IgD-negative memory B cell (primary cell): ENCODE results near the gene FAM156A. TPM values are rescaled to one million over a fixed set of nuclear protein-coding genes. Genes with fewer than 3 reads are reported as not detected.
"Not testable (repeated sequence)": the region's sequence is repeated elsewhere in the genome, so short reads cannot be mapped to it uniquely, and the experiment has no call there.

Experiments
- H3K27ac Mint-ChIP-seq, 3 donors: one replicate each; pipeline ENCODE4 v1.8.0; 2020 to 2022; ENCODE audit warnings: mild to moderate bottlenecking in 3 of 3, mixed read lengths in 3 of 3, moderate library complexity in 1 of 3
- H3K27me3 Mint-ChIP-seq: one replicate; pipeline ENCODE4 v1.8.0; 2021; ENCODE audit warnings: mixed read lengths
- H3K36me3 Mint-ChIP-seq: one replicate; pipeline ENCODE4 v1.8.0; 2020; ENCODE audit warnings: mild to moderate bottlenecking, mixed read lengths
- H3K4me1 Mint-ChIP-seq, 3 donors: one replicate each; pipeline ENCODE4 v1.8.0; 2020 to 2022; ENCODE audit warnings: mixed read lengths in 3 of 3, mild to moderate bottlenecking in 1 of 3
- H3K4me3 Mint-ChIP-seq, 4 donors: one replicate each; pipeline ENCODE4 v1.8.0; 2020 to 2022; ENCODE audit warnings: mild to moderate bottlenecking in 4 of 4, mixed read lengths in 4 of 4, moderate library complexity in 3 of 4
- H3K9me3 Mint-ChIP-seq, 3 donors: one replicate each; pipeline ENCODE4 v1.8.0; 2020 to 2021; ENCODE audit warnings: mixed read lengths in 3 of 3, mild to moderate bottlenecking in 1 of 3
- polyA plus RNA-seq: library from polyadenylated mRNA; unstranded; fragments of 300-500 nt; fragmentation: Illumina TruSeq; gene quantifications from one replicate; pipeline ENCODE4 v1.2.3, GENCODE V29; 2021

The FAM156A gene
- polyA plus RNA-seq, 1 donor from 2014 or later = 3.8 TPM

DNA sequence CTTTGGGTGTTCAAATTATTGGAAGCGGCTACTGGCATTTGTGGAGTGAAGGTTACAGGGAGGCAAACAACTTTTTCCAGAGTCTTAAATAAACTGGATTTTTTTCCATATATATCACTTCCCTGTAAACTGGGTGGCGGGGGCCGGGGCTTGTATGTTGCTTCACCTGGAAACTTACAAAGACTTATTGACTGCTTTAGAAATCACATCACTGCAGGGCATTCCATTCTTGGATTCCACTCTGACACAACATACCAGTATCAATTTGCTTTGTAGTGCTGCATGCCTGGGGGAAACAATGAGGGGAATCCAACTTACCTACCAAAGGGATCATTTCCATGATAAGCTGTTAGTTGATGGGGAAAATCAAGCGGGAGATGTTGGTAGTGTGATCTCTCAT, 21.7 kb upstream of the FAM156A start:
- Mint-ChIP-seq H3K27me3 (peaks cover 4% of the 10 kb centered on the region), H3K4me3 (no peak overlapping the region), H3K27ac (no peak overlapping the region), H3K9me3 (no peaks in the 10 kb centered on the region), H3K4me1 (peaks cover 0 to 3% (median 0%) of the 10 kb centered on the region in 3 donors), H3K36me3 (no peaks in the 10 kb centered on the region)

DNA sequence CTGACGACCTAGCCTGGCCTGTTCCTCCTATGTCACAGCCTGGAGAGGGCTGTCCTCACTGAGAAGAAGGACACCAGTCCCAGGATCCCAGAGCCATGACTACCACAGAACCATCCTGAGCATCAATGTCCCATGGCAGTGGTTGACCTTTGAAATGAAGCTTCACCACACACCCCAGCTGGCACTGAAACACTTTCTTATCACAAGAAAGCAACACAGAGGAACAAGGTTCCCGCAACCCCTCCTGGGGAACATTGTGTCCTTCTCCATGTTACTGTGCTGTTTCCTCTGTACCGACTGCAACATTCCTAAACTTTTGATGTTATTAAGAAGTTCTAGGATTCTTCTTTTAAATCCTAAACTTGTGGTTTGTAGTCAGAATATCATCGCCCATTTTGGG, 21.2 kb upstream of the FAM156A start:
- Mint-ChIP-seq H3K27ac (no peak overlapping the region), H3K36me3 (no peaks in the 10 kb centered on the region), H3K4me1 (peaks cover 0 to 2% (median 0%) of the 10 kb centered on the region in 3 donors)

DNA sequence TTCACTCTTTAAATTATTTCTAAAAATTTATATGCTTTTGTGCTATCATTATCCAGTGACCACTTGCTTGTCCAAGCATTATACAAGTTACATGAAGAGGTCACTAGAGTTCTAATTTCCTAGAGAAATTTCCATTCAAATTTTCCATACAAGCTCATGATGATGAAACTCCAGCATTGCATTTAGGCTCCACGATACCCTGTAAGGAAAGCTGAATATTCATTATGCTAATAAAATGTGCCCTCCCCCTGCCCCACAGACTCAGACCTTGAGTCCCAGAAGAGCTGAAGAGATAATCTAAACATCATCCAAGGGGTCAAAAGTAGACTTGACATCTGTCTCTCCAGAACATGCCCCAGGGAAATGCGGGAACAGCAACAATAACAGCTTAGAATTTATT, 19.6 kb upstream of the FAM156A start:
- H3K4me3 Mint-ChIP-seq = no peak overlapping the region
- no peak overlapping the region for H3K27ac Mint-ChIP-seq
- no peaks in the 10 kb centered on the region for H3K9me3 Mint-ChIP-seq
- H3K36me3 Mint-ChIP-seq = no peaks in the 10 kb centered on the region
- H3K4me1 Mint-ChIP-seq = peaks cover 0 to 2% (median 0%) of the 10 kb centered on the region in 3 donors
- peaks cover 4% of the 10 kb centered on the region for H3K27me3 Mint-ChIP-seq

More for the DNA sequence above, 21.2 kb upstream of the FAM156A start:
- Mint-ChIP-seq H3K9me3 (no peaks in the 10 kb centered on the region), H3K27me3 (peaks cover 4% of the 10 kb centered on the region), H3K4me3 (no peak overlapping the region)

DNA sequence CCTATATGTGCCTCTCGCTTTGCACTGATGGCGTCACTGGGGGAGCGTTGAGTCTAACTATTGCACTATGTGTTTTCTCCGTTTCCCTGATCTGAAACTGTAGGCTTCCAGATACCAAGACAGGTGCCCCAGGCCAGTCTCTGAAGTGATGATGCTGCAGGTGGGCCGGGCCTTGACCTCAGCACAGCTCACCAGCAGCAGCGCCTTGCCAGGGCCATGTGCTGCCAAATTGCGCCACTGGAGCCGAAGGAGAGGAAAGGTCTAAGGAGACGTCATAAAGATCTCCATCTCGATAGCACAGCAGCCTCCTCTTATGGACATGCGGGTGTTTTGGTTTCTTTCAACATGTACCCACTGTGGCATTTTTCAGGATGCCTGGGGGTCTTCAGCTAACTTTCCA, 17.3 kb upstream of the FAM156A start:
- H3K9me3 Mint-ChIP-seq, H3K4me3 Mint-ChIP-seq, H3K4me1 Mint-ChIP-seq, H3K27me3 Mint-ChIP-seq, H3K27ac Mint-ChIP-seq, H3K36me3 Mint-ChIP-seq: not testable (repeated sequence)

DNA sequence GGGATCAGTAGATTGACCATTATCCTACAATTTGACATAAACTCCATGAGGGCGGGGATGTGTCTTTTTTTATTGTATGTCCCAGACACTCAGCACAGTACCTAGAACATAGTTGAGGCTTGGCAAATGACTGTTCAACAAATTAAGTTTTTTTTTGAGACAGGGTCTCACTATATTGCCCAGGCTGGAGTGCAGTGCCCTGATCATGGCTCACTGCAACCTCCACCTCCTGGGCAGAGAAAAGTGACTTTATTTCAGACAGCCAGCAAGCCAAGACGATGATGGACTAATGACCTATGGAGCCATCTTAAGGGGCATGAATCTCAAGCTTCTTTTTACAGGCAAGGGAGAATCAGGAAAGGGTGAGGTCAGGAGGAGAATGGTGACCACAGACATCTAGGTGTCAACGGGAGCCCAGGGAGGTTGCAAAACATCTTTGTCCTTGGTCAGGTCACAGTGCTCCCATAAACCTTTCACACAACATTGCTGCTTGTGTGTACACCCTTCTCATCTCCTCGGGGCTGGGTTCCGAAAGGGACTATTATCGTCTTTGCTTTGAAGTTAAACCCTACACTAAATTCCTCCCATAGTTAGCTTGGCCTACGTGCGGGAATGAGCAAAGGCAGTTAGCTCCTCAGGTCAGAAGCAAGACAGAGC, 16.1 kb upstream of the FAM156A start:
- H3K36me3 Mint-ChIP-seq, H3K27me3 Mint-ChIP-seq, H3K27ac Mint-ChIP-seq, H3K4me1 Mint-ChIP-seq, H3K4me3 Mint-ChIP-seq, H3K9me3 Mint-ChIP-seq: not testable (repeated sequence)

DNA sequence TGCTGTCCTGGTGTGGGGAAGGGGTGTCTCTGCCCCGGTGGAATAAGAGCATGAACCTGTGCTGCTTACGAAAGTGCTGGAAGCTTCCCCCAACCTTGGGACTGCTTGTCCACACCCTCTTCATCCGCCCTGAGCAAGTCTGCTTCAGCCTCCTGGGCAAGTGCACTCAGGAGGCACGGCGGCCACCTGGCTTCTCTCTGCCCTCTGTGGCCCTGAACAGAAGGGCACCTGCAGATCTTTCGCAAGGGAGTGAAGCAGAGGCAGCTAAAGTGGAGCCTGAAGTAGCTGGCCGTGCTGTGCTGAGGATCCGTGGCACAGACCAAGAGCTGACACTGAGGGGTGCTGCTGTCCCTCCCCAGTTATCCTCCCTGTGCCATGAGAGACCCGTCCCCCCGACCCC, 9.6 kb upstream of the FAM156A start:
- not testable (repeated sequence) for H3K27me3 Mint-ChIP-seq, H3K4me3 Mint-ChIP-seq, H3K36me3 Mint-ChIP-seq, H3K9me3 Mint-ChIP-seq, H3K27ac Mint-ChIP-seq, H3K4me1 Mint-ChIP-seq

DNA sequence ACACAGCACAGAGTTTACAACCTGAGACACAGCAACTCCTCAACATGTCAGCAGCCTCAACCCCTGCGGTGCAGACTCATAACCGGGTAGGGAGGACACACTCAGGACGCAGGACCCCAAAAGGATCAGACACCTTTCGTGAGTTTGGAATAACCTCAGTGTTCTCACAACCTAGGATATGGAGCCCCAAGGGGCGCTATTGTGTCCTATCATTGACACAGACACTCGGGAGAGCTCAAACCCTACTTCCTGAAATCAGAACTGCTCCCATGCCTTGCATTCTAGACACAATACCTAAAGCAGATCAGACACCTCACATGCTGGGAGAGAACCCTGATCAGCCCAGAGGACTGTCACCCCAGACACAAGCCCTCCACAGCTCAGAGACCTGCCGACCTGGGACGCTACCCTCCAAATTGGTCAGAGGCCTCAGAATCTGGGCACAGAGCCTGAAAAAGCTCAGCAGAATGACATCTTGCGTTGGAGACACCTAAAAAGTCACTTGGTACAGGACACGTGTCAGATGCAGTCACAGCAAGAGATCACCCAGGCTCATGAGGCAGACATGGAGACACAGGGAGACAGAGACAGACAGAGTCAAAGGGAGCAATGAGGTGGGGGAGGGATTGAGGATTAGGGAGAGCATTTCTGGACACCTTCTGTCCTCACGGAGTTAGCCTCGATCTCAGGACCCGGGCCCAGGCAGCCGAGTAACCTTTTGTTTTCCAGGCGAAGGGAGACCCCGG, 8.8 kb upstream of the FAM156A start:
- H3K4me3 Mint-ChIP-seq, H3K9me3 Mint-ChIP-seq, H3K27ac Mint-ChIP-seq, H3K36me3 Mint-ChIP-seq, H3K4me1 Mint-ChIP-seq, H3K27me3 Mint-ChIP-seq: not testable (repeated sequence)

DNA sequence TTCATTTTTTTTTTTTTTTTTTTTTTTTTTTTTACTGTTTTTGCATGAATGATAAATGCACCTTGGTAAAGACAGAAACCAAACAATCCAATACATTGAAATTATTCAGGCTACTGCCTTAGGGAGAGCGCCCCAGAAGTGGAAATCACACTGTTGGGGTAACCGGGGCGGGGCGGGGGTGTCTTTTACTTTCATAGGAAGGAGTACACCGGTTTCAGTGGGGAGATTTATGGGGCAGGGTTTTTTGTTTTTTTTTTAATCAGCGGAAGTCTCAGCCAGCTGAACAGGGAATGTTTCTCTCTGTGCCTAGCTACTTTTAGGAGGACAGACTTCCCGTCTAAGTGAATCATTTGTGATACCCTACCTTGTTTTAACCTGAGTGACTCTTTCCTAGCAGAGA, 643 bp upstream of the FAM156A start:
- not testable (repeated sequence) for H3K36me3 Mint-ChIP-seq, H3K4me1 Mint-ChIP-seq, H3K9me3 Mint-ChIP-seq, H3K4me3 Mint-ChIP-seq, H3K27me3 Mint-ChIP-seq, H3K27ac Mint-ChIP-seq

DNA sequence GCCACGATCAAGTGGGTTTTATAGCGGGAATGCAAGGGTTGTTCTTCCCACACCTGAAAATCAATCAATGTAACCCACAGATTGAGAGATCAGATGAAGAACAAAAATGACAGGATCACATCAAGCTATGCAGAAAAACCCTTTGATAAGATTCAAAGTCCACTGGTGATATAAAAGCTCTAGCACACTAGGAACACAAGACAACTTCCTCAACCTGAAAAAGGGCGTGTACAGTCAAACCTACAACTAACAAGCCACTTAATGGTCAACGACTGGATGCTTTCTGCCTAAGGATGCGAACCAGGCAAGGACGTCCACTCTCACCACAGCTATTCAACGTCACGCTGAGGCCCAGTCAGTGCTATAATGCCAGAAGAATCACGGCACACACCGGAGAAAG, 8.4 kb downstream of the FAM156A start:
- H3K9me3 Mint-ChIP-seq, H3K4me1 Mint-ChIP-seq, H3K27me3 Mint-ChIP-seq, H3K27ac Mint-ChIP-seq, H3K4me3 Mint-ChIP-seq, H3K36me3 Mint-ChIP-seq: not testable (repeated sequence)

DNA sequence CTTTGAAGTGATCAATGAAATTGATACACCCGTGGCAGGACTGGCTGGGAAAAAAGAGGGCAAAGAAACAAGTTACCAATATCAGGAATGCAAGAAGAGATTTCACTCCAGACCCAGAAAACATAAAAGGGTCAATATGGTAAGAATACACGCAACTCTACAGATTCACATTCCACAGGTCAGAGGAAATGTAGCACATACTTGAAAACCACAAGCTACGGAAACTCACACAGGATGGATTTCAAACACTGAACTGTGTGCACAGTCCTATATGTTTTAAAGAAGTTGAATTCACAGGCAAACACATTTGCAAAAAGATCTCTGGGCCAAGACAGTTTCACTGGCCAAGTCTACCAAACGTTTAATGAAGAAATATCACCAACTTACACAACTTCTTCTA, 9.0 kb downstream of the FAM156A start:
- H3K4me1 Mint-ChIP-seq, H3K9me3 Mint-ChIP-seq, H3K27me3 Mint-ChIP-seq, H3K4me3 Mint-ChIP-seq, H3K27ac Mint-ChIP-seq, H3K36me3 Mint-ChIP-seq: not testable (repeated sequence)

DNA sequence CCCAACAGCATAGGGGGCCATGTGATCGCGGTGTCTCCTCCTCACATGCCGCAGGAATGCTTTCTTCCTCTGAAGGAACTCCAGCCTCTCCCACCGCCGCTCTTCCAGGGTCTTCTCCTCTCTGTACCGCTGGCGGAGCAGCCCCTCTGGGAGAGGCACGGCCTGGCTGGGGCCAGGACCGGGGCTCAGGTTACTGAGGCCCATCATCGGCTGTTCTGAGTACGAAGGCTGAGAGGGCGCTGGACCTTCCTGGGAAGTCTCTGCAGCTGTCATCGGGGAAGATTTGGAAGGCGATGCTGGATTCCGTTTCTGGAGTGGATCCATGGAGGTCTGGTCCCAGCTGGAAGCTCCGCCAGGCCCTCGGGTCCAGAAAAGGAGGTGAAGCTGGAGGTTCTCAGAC, 10.1 kb downstream of the FAM156A start:
- not testable (repeated sequence) for H3K27me3 Mint-ChIP-seq

DNA sequence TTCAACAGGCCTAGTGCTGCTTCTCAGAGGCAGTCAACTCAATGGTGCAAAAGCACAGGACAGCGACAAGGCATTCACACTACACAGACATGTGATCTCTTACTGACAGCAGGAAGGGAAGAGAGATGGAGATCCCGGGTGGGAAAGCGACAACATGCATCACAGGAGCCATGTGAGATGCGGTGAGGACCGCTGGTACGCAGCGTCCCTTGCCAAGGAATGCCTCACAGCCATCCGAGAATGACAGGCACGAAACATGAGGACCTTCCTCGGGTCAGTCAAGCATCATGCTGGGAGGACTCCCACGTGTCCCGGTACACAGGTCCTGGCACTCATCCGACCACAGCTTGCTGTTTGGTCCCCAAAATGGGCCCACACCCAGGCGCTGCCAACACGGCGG, 10.8 kb downstream of the FAM156A start:
- not testable (repeated sequence) for H3K4me3 Mint-ChIP-seq, H3K4me1 Mint-ChIP-seq, H3K36me3 Mint-ChIP-seq, H3K9me3 Mint-ChIP-seq, H3K27me3 Mint-ChIP-seq, H3K27ac Mint-ChIP-seq

More for the DNA sequence above, 10.1 kb downstream of the FAM156A start:
- not testable (repeated sequence) for H3K36me3 Mint-ChIP-seq, H3K27ac Mint-ChIP-seq, H3K4me3 Mint-ChIP-seq, H3K4me1 Mint-ChIP-seq, H3K9me3 Mint-ChIP-seq

DNA sequence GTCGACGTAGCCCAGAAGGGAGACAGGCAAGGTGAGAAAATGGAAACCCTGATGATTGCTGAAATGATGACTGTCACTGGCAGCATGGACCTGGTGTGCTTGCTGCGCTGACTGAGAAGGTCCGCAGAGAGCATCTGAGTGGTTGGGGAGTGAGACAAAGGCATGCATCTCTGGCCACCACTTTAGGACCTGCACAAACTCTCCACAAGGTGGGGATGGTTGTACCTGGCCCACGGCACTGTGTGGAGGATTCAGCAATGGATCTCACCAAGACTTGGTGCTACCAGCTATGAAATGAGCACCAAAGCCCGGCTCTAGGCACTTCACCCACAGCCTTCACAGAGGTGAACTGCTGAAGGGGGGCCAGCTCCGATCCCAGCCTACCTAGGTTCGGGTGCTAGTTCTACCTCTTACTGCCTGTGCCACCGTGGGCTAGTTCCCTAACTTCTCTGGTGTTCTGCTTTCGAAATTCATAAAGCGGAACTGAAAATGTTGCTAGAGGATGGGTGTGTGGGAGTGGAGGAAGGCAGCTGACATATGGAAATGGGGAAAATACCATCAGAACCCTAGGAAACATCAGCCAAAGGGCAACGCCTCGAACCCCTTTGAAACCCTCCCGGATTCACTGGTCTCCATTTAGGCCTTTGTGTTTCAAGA, 12.4 kb downstream of the FAM156A start:
- not testable (repeated sequence) for H3K9me3 Mint-ChIP-seq, H3K27me3 Mint-ChIP-seq, H3K36me3 Mint-ChIP-seq, H3K4me1 Mint-ChIP-seq, H3K27ac Mint-ChIP-seq, H3K4me3 Mint-ChIP-seq

DNA sequence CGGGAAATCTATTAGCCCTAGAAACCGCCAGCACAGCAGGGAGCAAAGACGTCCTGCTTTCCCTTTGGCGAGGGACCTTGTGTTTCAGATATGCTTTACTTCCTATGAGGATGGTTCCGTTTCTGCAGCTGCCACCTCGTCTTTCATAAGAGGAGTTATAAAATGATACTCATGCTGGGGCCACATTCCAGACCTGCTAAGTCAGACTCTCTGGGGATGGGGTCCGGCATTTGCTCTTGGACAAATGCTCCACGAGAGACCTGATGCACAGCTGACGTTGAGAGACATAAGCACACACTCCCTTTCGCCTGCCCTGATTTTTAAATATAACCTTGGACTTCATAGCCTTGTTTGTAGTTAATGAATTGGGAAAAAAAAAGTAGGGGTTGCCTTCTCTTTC, 16.6 kb downstream of the FAM156A start:
- not testable (repeated sequence) for H3K4me3 Mint-ChIP-seq, H3K27ac Mint-ChIP-seq, H3K9me3 Mint-ChIP-seq, H3K27me3 Mint-ChIP-seq, H3K36me3 Mint-ChIP-seq, H3K4me1 Mint-ChIP-seq

DNA sequence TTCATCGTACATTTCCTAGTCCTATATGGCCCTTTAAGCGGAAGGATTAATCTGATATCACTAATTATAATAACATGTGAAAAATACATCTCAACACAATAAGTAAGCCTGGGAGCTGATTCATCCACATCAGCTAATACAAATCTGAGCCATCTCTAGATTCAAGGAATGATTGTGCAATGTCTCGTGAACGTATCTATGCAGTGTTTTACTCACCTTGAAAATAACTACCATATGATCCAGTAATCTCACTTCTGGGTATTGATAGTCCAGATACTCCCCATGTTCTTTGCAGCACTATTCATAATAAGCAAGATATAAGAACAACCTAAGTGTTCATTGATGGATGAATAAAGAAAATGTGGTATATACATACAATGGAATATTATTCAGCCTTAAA, 17.6 kb downstream of the FAM156A start:
- not testable (repeated sequence) for H3K4me3 Mint-ChIP-seq, H3K27me3 Mint-ChIP-seq, H3K4me1 Mint-ChIP-seq, H3K9me3 Mint-ChIP-seq, H3K27ac Mint-ChIP-seq, H3K36me3 Mint-ChIP-seq

DNA sequence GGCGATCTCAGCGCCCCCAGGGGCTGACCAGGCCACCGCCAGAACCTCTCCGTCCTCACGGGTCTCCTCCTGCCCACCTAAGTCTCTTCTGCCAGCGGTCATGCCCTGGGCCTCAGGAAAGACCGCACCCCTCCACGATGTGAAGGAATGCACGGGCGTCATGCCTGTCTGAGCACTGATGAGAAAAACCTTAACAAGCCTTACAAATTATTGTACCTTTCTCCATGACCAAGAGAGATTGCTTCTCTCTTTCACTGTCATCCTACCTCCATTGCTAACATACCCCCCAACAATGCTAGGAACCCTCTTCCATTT, 22.9 kb downstream of the FAM156A start:
- not testable (repeated sequence) for H3K36me3 Mint-ChIP-seq, H3K9me3 Mint-ChIP-seq, H3K27me3 Mint-ChIP-seq
- Mint-ChIP-seq H3K4me1 (peaks cover 9 to 15% (median 10%) of the 10 kb centered on the region in 3 donors), H3K27ac (peak overlapping the region; percentile 97 to 100 (median 99)), H3K4me3 (peak overlapping the region; percentile 91 to 98 (median 96))
